Ectodermal cell (in vitro differentiated cells): ENCODE data around the gene LHFPL6.

Source experiments
- H3K27ac ChIP-seq: 2 replicates; pipeline ENCODE4 v1.7.0; 2013; ENCODE audit warnings: mild to moderate bottlenecking, low read depth, low read length; ENCODE audit not compliant: insufficient read depth, poor library complexity, severe bottlenecking
- H3K27me3 ChIP-seq: 2 replicates; pipeline ENCODE4 v1.7.0; 2013; ENCODE audit warnings: mild to moderate bottlenecking, low read length; ENCODE audit not compliant: insufficient read depth, control insufficient read depth, poor library complexity, severe bottlenecking
- H3K36me3 ChIP-seq: one replicate; pipeline ENCODE4 v1.7.0; 2013; ENCODE audit warnings: low read length; ENCODE audit not compliant: control insufficient read depth, insufficient read depth
- H3K4me1 ChIP-seq: one replicate; pipeline ENCODE4 v1.7.0; 2013; ENCODE audit warnings: low read length; ENCODE audit not compliant: control insufficient read depth, insufficient read depth
- H3K4me3 ChIP-seq: 2 replicates; pipeline ENCODE4 v1.7.0; 2013; ENCODE audit warnings: low read depth, low read length, control low read depth; ENCODE audit not compliant: insufficient read depth
- H3K9me3 ChIP-seq: 2 replicates; pipeline ENCODE4 v1.7.0; 2013; ENCODE audit warnings: mild to moderate bottlenecking, low read length, moderate library complexity; ENCODE audit not compliant: control insufficient read depth
- WGBS, 2 experiments: methylation state at CpG; one replicate each; pipeline ENCODE4 v1.1.7; 2013; ENCODE audit warnings: missing lambda C conversion rate in 2 of 2; 5-methylcytosine and 5-hydroxymethylcytosine counted together

LHFPL6 gene

DNA sequence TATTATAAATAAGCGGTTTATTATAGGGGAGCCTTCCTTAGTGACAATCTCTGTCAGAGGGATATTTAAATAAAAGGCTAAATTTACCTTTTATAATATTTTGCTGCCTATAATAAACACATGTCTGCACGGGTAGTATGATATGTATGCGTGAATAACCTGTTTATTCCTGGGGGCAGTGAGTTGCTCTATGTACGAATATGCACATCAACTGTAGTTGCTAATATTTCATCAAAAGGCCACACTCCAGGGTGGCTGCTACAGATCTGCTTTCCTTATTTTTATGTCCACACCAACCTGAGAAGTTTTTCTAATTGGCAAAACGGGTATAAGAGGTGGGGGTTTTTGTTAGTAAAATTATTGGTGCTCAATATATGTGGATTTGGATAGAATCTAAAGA, 192.0 kb downstream of the LHFPL6 start:
- no peaks in the 10 kb centered on the region for H3K9me3 ChIP-seq
- H3K27me3 ChIP-seq: no peaks in the 10 kb centered on the region
- H3K4me3 ChIP-seq: no peak overlapping the region
- peaks cover 17% of the 10 kb centered on the region for H3K4me1 ChIP-seq
- no peaks in the 10 kb centered on the region for H3K36me3 ChIP-seq
- no peak overlapping the region for H3K27ac ChIP-seq
- 92 to 94% methylated on average over 2 to 4 of the region's 5 CpGs for WGBS, 2 experiments

- WGBS, 2 experiments: 19 to 59% methylated on average over 1 to 2 of the region's 2 CpGs
- H3K4me1 ChIP-seq: peaks cover 20% of the 10 kb centered on the region
- no peaks in the 10 kb centered on the region for H3K36me3 ChIP-seq
- no peaks in the 10 kb centered on the region for H3K27me3 ChIP-seq
- peak overlapping the region; percentile 57 for H3K27ac ChIP-seq
- no peaks in the 10 kb centered on the region for H3K9me3 ChIP-seq
- H3K4me3 ChIP-seq: no peak overlapping the region
Observed at GRCh38 chr13:39410096-39410901, 192.7 kb downstream of the LHFPL6 start.

DNA sequence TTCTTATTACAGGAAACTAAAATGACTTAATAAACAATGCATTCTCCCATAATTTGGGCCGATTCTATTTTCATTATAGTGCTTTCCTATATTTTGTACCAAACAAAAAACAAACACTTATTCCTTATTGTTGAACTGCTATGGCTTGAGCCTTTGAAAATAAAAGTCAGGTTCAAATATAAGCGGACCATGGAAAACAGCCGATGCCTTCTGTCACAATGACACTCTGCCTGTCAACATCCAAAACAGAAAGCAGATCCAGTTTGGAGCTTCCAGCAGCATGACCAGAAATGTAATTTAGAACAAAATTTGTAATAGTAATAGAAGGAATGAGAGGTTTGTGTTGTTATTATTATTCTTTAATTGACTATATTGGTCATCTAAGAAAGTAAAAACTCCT, 194.5 kb downstream of the LHFPL6 start:
- Histone ChIP-seq H3K9me3 (no peaks in the 10 kb centered on the region), H3K4me1 (peaks cover 20% of the 10 kb centered on the region), H3K27me3 (no peaks in the 10 kb centered on the region), H3K27ac (no peak overlapping the region), H3K4me3 (no peak overlapping the region), H3K36me3 (no peaks in the 10 kb centered on the region)
- WGBS, 2 experiments: 96 to 97% methylated on average over 3 of the region's 3 CpGs

GRCh38 chr13:39407786-39408185, 195.2 kb downstream of the LHFPL6 start:
- 92 to 97% methylated on average over 4 to 5 of the region's 5 CpGs for WGBS, 2 experiments

GRCh38 chr13:39407138-39407537, 195.9 kb downstream of the LHFPL6 start:
- H3K27ac ChIP-seq: no peak overlapping the region
- H3K4me3 ChIP-seq: no peak overlapping the region
- H3K27me3 ChIP-seq: no peaks in the 10 kb centered on the region
- H3K36me3 ChIP-seq: no peaks in the 10 kb centered on the region
- H3K9me3 ChIP-seq: no peaks in the 10 kb centered on the region
- peaks cover 26% of the 10 kb centered on the region for H3K4me1 ChIP-seq

More at GRCh38 chr13:39407786-39408185, 195.2 kb downstream of the LHFPL6 start:
- Histone ChIP-seq H3K4me1 (peaks cover 22% of the 10 kb centered on the region), H3K27ac (no peak overlapping the region), H3K4me3 (no peak overlapping the region), H3K36me3 (no peaks in the 10 kb centered on the region), H3K27me3 (no peaks in the 10 kb centered on the region), H3K9me3 (no peaks in the 10 kb centered on the region)

DNA sequence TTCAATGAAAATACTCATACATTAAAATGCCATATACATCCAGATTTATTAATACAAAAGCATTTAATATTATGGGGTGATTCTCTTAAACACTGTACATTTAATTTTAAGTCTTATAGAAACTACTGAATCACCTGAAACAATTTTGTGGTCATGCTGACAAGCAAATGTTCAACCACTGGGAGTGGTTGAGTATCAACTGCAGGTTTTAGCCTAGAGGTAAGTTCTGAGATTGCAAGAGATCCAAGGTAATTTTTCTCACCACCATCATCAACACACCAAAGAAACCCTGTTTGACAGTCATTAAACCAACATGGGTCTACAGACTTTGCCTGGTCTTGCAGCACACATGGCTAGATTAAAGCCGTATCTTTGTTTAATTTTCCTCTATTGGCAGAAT, 196.3 kb downstream of the LHFPL6 start:
- WGBS, 2 experiments: 89 to 96% methylated on average over 1 of the region's 1 CpG
- H3K27ac ChIP-seq: no peak overlapping the region
- no peak overlapping the region for H3K4me3 ChIP-seq
- H3K4me1 ChIP-seq: peaks cover 26% of the 10 kb centered on the region
- H3K9me3 ChIP-seq: no peaks in the 10 kb centered on the region
- H3K36me3 ChIP-seq: no peaks in the 10 kb centered on the region
- no peaks in the 10 kb centered on the region for H3K27me3 ChIP-seq

DNA sequence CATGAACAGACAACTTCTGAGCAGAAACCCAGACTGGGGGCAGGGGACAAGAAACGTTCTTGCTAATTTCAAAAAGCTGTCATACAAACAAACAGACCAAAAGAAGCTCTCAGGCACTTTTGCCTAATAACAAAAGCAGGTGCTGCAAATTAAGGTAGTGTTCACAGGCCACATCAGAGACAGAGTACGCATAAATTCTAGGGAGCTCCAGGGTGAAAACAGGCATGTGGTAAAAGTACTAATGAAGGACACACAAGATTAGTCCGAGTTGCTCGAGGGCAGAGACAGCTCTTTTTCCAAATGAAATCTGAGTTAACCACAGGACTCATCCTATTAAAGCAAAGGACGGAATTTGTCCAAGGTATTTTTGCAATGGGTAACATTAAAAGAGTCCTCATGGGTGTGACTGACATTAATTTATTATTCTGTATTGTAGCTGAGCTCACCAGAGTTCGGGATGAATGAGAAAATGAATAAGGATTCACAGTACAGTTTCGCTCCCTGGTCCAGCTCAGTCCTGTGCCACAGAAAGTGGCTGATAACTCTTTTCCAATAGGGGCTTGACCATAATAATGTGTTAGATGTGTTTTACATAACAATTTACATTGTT, 197.3 kb downstream of the LHFPL6 start:
- peaks cover 19% of the 10 kb centered on the region for H3K4me1 ChIP-seq
- H3K27ac ChIP-seq: no peak overlapping the region
- H3K4me3 ChIP-seq: no peak overlapping the region
- H3K27me3 ChIP-seq: no peaks in the 10 kb centered on the region
- no peaks in the 10 kb centered on the region for H3K36me3 ChIP-seq
- 69 to 75% methylated on average over 7 of the region's 7 CpGs for WGBS, 2 experiments
- H3K9me3 ChIP-seq: no peaks in the 10 kb centered on the region

DNA sequence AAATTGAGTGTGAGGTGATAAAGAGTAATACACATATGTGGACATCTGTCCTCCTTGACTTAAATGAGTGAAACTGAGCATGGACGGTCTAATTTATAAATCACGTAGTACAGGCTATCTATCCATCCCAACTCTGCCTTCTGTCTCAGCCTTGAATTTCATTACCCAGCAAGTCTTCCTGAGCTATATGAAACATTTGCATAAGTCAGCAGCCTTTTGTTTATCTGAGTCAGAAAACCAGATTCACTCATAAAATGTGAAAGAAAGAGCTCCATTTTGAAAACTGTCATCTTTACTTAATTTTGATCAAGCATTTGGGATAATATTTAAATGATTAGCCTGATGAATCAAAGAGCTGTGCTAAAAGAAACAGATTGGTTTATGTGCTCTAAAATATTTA, 197.9 kb downstream of the LHFPL6 start:
- no peak overlapping the region for H3K27ac ChIP-seq
- 97% methylated on average over 2 of the region's 2 CpGs for WGBS, 2 experiments
- H3K27me3 ChIP-seq: no peaks in the 10 kb centered on the region
- H3K9me3 ChIP-seq: no peaks in the 10 kb centered on the region
- no peak overlapping the region for H3K4me3 ChIP-seq
- H3K4me1 ChIP-seq: peaks cover 15% of the 10 kb centered on the region
- H3K36me3 ChIP-seq: no peaks in the 10 kb centered on the region

DNA sequence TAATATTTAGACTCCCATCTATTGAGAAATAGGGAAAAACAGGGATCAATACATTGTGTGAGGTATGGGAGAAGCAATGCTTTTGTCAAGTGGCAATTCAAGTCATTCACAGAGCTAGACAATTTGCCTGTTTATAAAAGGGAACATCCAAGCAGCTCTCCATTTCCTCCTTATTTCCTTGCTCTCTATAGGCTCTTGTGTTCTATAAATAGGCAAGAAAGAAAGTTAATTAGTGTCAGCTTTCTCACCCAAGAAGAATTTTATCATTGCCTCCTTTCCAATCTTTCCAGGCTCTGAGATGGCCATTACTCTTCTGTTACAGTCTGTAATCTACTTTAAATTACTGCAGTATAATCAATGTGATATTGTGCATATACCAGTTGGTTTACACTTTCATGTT, 199.9 kb downstream of the LHFPL6 start:
- H3K4me1 ChIP-seq: peaks cover 9% of the 10 kb centered on the region
- H3K9me3 ChIP-seq: no peaks in the 10 kb centered on the region
- no peak overlapping the region for H3K4me3 ChIP-seq
- H3K27ac ChIP-seq: no peak overlapping the region
- no peaks in the 10 kb centered on the region for H3K27me3 ChIP-seq
- no peaks in the 10 kb centered on the region for H3K36me3 ChIP-seq

DNA sequence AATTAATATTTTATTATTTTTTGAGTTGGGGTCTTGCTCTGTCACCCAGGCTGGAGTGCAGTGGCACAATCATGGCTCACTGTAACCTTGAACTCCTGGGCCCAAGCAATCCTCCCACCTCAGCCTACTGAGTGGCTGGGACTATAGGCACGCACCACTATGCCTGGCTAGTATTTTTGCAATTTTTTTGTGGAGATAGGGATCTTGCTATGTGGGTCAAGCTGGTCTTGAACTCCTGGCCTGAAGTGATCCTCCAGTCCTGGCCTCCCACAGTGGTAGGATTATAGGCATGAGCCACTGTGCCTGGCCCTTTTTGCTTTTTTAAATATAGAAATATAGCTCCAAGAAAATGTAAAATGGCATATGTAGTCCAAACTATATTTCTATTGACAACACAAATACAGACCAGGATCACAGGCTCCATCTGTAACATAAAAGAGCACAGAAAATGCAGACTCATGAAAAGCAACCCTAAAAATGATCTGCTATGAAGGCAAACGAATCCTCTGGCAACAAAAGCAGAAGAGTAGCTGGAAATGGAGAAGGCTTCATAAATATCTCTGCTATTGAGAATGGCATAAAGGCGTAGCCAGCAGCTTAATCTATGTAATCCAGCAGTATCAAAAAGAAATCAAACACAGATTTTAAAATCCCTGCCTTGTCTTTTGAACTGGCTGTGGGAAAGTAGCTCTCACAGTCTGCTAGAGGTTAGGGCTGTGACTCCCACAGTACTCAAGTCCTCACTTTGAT, 200.6 kb downstream of the LHFPL6 start:
- Histone ChIP-seq H3K4me1 (peaks cover 9% of the 10 kb centered on the region), H3K27ac (no peak overlapping the region), H3K9me3 (no peaks in the 10 kb centered on the region), H3K36me3 (no peaks in the 10 kb centered on the region), H3K27me3 (no peaks in the 10 kb centered on the region), H3K4me3 (no peak overlapping the region)
- 90 to 91% methylated on average over 3 of the region's 3 CpGs for WGBS, 2 experiments
